Heart left ventricle (tissue), 16 donors: Measurements from ENCODE around the gene EXOC1L. TPM values are rescaled to one million over a fixed set of nuclear protein-coding genes. Genes with fewer than 3 reads are reported as not detected.
A peak's percentile ranks its signal among the peaks of the same experiment; 100 is the strongest.

Experiments
- ATAC-seq, 4 donors: fragments of 200-7000 bp; cut with Tn5 transposase; one replicate each; pipeline ENCODE4 v1.9.1; 2020 to 2022; ENCODE audit warnings: moderate library complexity in 4 of 4, mild to moderate bottlenecking in 3 of 4, moderate number of reproducible peaks in 1 of 4
- DNase-seq, 5 donors: peaks; one replicate each; pipeline ENCODE4 v3.0.0-alpha.2; 2020
- H3K27ac ChIP-seq, 12 donors: fragments of 200-600 bp; sonication (generic) in 4 of 12; one replicate each; pipeline versions ENCODE4 v1.5.0 to v1.8.0; 2016 to 2022; ENCODE audit warnings: mild to moderate bottlenecking in 2 of 12
- H3K27me3 ChIP-seq, 9 donors: fragments of 200-600 bp; sonication (generic) in 2 of 9; one replicate each; pipeline versions ENCODE4 v1.5.1 to v1.8.0; 2016 to 2022; ENCODE audit warnings: mild to moderate bottlenecking in 3 of 9
- H3K36me3 ChIP-seq, 9 donors: fragments of 200-600 bp; sonication (generic) in 2 of 9; one replicate each; pipeline versions ENCODE4 v1.5.0 to v1.8.0; 2018 to 2022; ENCODE audit warnings: mild to moderate bottlenecking in 2 of 9
- H3K4me1 ChIP-seq, 12 donors: fragments of 200-600 bp; sonication (generic) in 4 of 12; one replicate each; pipeline versions ENCODE4 v1.5.0 to v1.8.0; 2016 to 2022; ENCODE audit warnings: mild to moderate bottlenecking in 3 of 12
- H3K4me3 ChIP-seq, 12 donors: fragments of 200-600 bp; sonication (generic) in 4 of 12; one replicate each; pipeline versions ENCODE4 v1.5.0 to v1.8.0; 2017 to 2022; ENCODE audit warnings: mild to moderate bottlenecking in 9 of 12, moderate library complexity in 4 of 12
- H3K9me3 ChIP-seq, 12 donors: fragments of 200-600 bp; sonication (generic) in 4 of 12; one replicate each; pipeline versions ENCODE4 v1.5.0 to v1.8.0; 2016 to 2022; ENCODE audit warnings: mild to moderate bottlenecking in 1 of 12
- CTCF ChIP-seq, 12 donors: fragments of 200-600 bp; sonication (generic) in 4 of 12; IDR thresholded peaks; one replicate each; pipeline versions ENCODE4 v1.5.0 to v1.8.0; 2018 to 2022; ENCODE audit warnings: antibody characterized with exemption in 12 of 12, mild to moderate bottlenecking in 5 of 12
- POLR2A ChIP-seq, 2 donors: fragments of 450-650 bp; IDR thresholded peaks; one replicate each; pipeline ENCODE4 v1.6.1; 2017; ENCODE audit warnings: antibody characterized with exemption in 2 of 2, mild to moderate bottlenecking in 2 of 2, moderate library complexity in 2 of 2
- WGBS, 4 donors: extraction: QIAGEN DNeasy Blood & Tissue Kit in 2 of 4; methylation state at CpG; one replicate each; pipeline versions ENCODE4 v1.1.5 to v1.1.7; 2013 to 2018; 5-methylcytosine and 5-hydroxymethylcytosine counted together
- intact Hi-C, 10 donors: fragments of 100-400 bp; cut with DNase I; formaldehyde crosslinking; loops; one replicate each; pipeline versions ENCODE4 v1.11.1 to v1.14.2; 2022
- polyA plus RNA-seq, 2 donors: library from polyadenylated mRNA; stranded (reverse); fragments of 200-250 nt; gene quantifications; one replicate each; pipeline ENCODE4 v1.2.3, GENCODE V29; 2013
- total RNA-seq, 9 donors: library from RNA; depleted of rRNA in 2 of 9; stranded (reverse); fragments of >200 nt in 2 of 9; fragmentation: NEBNext Ultra II Directional in 3 of 9; extraction: Animal tissue kit (Norgen Biotek cat#: 25700) in 3 of 9; gene quantifications; one replicate each; pipeline versions ENCODE4 v1.1.0 to v1.2.4, GENCODE V29; 2016 to 2023
- donor health status: ischemic (EF 13 %, LVEDD 7.1; RV severe dilation, severe dysfunction).
- donor health status: healthy with polysubstance abuse.
- donor health status: DM: no; HTN: yes; CAD: no.
- donor health status: DM: no; HTN: no; CAD: no.
- donor health status: ischemic (EF 25% LVEDD 6.9; RV normal size, moderate dysfunction).
- donor health status: ischemic (EF 25% LVEDD 5.7; RV mildly dilated, moderate dysfunction).
- donor health status: healthy.
- donor health status: DM: yes; HTN: yes; CAD: no.
- donor health status: ischemic (EF 35%, LVEDD 5.7; RV mildly dilated, moderate dysfunction).
- donor health status: nonischemic (EF 11% LVEDD 7.7; RV severe dilation, severe dysfunction).
- donor health status: DM: yes; HTN: yes; CAD: no.
- donor health status: PGD.
- donor health status: ischemic (EF 29% LVEDD 5.4; RV normal size, mild dysfunction).
- donor health status: nonischemic (EF 23%, LVEDD 6.1; RV moderate dilation, normal function).

The EXOC1L gene
- total and polyA plus RNA-seq, 11 donors: not detected

DNA sequence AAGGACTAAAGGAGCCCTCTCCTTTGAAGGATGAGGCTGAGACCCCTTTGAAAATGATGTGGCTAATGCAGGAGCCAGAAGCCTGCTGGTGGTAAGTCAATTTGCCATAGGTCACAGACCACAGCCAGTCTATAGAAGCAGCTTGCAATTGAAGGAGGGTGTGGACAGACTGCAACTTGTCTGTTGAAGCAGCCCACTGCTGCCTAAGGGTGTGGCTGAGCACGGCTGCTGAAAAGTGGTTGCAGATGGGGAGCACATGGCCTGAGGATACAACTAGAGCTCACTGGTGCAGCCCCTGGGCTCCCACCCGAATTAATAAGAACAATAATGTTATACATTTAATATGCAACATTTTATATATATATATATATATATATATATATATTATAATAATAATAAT, 11.4 kb upstream of the EXOC1L start:
- DNase-seq: no peak
- no peak overlapping the region for H3K27ac ChIP-seq
- H3K36me3 ChIP-seq: no peaks in the 10 kb centered on the region
- TF ChIP-seq CTCF (IDR thresholded peaks at IDR 0.05) (no peak), POLR2A (IDR thresholded peaks at IDR 0.05) (no peak)
- 41 to 66% (median 48%) methylated on average over 2 of the region's 2 CpGs for WGBS, 4 donors
- no peaks in the 10 kb centered on the region for H3K9me3 ChIP-seq
- no peak for ATAC-seq
- no peaks in the 10 kb centered on the region for H3K4me1 ChIP-seq
- no peak overlapping the region for H3K4me3 ChIP-seq
- peaks cover 0 to 5% (median 0%) of the 10 kb centered on the region in 9 donors for H3K27me3 ChIP-seq
- intact Hi-C loops: no loop called here

DNA sequence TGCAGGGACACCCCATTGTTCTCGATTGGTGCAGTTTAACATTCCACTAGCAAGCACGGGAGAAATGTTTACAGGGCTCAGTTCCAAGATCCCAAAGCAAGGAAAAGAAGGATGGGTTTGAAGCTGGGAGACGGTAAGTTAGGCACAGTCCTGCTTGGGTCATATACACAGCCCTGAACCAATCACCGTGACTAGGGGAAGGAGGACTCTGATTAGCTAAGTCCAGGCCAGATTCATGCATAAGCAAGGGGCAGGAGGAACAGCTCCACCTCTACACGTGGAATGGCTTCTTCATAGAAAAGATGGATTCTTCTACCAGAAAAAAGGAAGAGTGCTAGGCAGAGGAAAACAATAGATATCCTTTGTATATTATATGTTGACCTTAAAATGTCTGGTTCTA, 11.0 kb upstream of the EXOC1L start:
- no peaks in the 10 kb centered on the region for H3K9me3 ChIP-seq
- DNase-seq: no peak
- H3K27ac ChIP-seq: no peak overlapping the region
- intact Hi-C loops: no loop called here
- ATAC-seq: no peak
- no peaks in the 10 kb centered on the region for H3K4me1 ChIP-seq
- H3K27me3 ChIP-seq: peaks cover 0 to 5% (median 0%) of the 10 kb centered on the region in 9 donors
- no peaks in the 10 kb centered on the region for H3K36me3 ChIP-seq
- TF ChIP-seq POLR2A (IDR thresholded peaks at IDR 0.05): no peak
- TF ChIP-seq CTCF (IDR thresholded peaks at IDR 0.05): no peak
- WGBS, 4 donors: 52 to 63% (median 54%) methylated on average over 5 of the region's 5 CpGs
- H3K4me3 ChIP-seq: no peak overlapping the region

DNA sequence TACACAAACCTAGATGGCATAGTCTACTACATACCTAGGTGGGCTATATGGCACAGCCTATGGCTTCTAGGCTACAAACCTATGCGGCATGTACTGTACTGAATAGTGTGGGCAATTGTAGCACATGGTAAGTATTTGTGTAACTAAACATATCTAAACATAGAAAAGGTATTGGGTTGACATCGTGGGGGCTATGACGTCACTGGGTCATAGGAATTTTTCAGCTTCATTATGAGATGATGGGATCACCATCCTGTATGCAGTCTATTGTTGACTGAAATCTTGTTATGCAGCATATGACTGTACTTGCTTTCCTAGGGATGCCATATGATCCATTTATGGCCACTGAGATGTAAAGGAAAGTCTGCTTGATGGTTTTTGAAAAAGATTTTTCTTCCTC, 1.9 kb upstream of the EXOC1L start:
- WGBS, 4 donors: 86 to 93% (median 91%) methylated on average over 3 of the region's 3 CpGs
- Histone ChIP-seq H3K27me3 (peaks cover 0 to 7% (median 0%) of the 10 kb centered on the region in 9 donors), H3K9me3 (no peaks in the 10 kb centered on the region), H3K27ac (no peak overlapping the region), H3K4me3 (no peak overlapping the region), H3K36me3 (no peaks in the 10 kb centered on the region), H3K4me1 (peaks cover 0 to 6% (median 0%) of the 10 kb centered on the region in 12 donors)
- intact Hi-C loops: no loop called here
- ATAC-seq: no peak
- TF ChIP-seq POLR2A (IDR thresholded peaks at IDR 0.05) (no peak), CTCF (IDR thresholded peaks at IDR 0.05) (no peak)
- no peak for DNase-seq

- intact Hi-C loops: no loop called here
- TF ChIP-seq POLR2A (IDR thresholded peaks at IDR 0.05): no peak
- TF ChIP-seq CTCF (IDR thresholded peaks at IDR 0.05): no peak
- Histone ChIP-seq H3K27ac (no peak overlapping the region), H3K36me3 (no peaks in the 10 kb centered on the region), H3K4me1 (peaks cover 0 to 6% (median 0%) of the 10 kb centered on the region in 12 donors), H3K9me3 (no peaks in the 10 kb centered on the region), H3K27me3 (peaks cover 0 to 10% (median 0%) of the 10 kb centered on the region in 9 donors), H3K4me3 (peak overlapping the region in 3 of 12 donors; percentile 17 to 48 (median 40))
- ATAC-seq: no peak
- no peak for DNase-seq
- 52 to 56% (median 54%) methylated on average over 2 of the region's 2 CpGs for WGBS, 4 donors
Measured at GRCh38 chr4:55820279-55820678, 689 bp downstream of the EXOC1L start.
